Fibroblast of skin of scalp (primary cell): ENCODE data around the gene UMOD.
"Not testable (repeated sequence)": the region's sequence is repeated elsewhere in the genome, so short reads cannot be mapped to it uniquely, and the experiment has no call there.

Source experiments
- DNase-seq: peaks from one replicate; pipeline ENCODE4 v3.0.0-alpha.2; 2013

The UMOD gene

DNA sequence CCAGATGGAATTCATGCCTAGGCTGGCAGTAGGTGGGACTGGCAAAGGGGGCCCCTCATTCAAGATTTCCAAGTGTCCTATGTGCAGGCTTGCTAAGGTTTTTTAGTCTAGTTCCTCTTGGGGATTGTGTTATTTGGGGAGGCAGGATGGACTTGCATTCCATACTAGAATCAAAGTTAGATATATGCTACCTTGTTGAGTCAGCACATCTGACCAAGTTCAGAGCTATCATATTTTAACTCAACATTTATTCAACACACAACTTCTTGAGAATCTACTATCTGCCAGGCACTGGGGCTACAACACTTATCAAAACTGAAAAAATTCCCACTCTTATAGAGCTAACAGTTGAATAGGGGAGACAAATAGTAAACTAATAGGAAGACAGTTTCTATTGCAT lies 31.9 kb downstream of the UMOD start:
- DNase-seq = no peak

DNA sequence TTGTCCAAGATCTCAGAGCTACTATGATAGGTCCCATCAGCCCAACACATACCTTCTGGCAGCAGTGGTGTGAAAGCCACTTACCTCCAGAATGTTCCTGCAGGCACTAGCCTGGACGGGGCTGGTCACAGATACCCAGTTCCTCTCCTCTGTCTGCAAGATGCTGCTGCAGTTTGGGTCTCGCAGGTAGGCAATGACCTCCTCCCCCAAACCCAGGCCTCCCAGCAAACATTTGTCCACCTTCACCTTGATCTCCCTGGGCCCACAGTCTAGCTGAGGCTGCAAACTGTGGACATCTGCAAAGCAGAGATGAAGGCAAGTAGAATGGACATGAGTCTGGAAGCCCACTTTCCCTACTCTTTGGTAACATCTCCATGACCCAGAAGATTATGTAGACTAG lies 32.3 kb downstream of the UMOD start:
- no peak for DNase-seq

DNA sequence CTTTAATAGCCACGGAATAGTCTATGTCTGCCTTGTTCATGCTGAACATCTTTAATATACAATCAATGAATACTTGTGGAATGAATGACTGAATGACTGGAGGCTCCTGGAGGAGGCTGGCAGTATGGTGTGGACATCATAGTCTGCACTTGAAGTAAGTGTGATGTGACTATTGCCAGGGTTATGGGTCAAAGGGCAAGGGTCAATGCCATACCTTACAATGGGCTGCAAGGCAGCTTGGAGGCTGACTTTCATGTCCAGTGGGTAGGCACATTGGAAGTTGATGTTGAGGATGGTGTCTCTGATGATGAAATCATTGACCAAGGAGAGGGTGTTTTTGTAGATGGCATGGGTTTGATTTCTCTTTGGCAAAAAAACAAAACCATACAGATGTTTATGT lies 33.1 kb downstream of the UMOD start:
- DNase-seq = no peak

DNA sequence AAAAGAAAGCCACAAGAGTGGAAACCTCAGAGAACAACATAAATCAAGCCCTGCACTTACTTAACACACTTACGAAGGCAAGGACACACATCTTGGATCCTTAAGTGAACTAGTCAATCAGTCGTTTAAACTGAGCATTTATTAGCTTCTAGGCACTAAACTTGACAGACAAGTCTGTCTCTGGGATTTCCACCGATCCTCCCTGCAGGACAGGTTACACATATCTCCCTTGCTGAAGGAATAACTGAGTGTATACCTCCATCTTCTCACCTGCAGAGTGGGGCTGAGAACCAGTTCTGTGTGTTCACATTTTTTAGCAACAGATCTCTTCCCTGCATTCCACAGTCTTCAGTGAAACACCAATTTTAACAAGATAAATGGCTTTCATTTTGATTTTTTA lies 34.1 kb downstream of the UMOD start:
- DNase-seq = no peak

- DNase-seq = no peak
Observed at GRCh38 chr16:20318006-20318405, 34.5 kb downstream of the UMOD start.

DNA sequence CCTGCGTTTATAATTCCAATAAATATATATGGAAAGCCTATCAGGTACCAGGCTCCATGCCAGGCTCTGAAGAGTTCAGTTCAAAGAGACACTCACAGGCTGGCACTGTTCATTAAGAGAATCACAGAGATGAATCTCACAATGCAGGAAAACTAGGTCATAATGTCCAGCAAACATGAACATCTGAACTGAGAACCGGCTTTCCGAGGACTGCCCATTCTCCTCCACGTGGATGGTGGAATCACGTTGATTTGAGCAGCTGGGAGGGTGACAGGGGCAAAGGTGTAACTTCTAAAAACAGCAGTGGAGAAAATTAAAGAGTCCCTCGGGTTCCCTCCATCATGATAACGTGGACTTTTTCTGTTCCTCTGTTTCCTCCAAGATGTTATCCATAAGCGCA lies 35.4 kb downstream of the UMOD start:
- no peak for DNase-seq

GRCh38 chr16:20316715-20317114 lies 35.8 kb downstream of the UMOD start:
- no peak for DNase-seq

DNA sequence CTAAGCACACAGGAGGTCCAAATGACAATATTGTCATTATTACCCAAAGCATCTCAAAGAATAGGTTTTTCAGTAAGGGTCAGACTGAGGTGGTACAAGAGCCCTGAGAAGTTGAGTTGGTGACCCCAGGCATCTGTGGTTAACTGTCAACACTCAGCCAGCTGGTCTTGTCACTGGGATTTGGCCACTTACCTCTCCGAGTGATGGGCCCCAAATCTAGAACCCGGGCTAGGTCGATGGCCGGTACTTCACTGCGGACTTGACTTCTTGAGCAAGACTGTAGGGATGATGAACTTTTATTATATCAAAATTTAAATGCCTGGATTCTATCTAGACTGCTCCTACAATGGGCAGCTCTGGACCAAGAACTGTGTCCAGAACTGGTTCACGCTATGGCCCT lies 36.8 kb downstream of the UMOD start:
- no peak for DNase-seq

- DNase-seq = no peak
Observed at GRCh38 chr16:20314575-20314974, 37.9 kb downstream of the UMOD start.

DNA sequence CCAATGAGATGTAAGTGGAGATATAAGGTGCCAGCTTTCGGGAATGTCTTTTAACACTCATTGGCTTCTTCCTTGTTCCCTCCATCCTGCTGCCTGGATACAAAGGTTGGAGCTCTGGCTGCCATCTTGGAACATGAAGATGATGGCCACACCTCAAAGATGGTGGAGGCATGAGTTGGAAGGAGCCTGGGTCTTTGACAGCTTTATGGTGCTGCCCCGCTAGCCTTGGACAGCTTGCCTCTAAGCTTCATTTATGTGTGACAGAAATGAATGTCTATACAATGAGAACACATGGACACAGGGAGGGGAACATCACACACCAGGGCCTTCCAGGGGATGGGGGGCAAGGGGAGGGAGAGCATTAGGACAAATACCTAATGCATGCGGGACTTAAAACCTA lies 38.8 kb downstream of the UMOD start:
- DNase-seq = no peak

DNA sequence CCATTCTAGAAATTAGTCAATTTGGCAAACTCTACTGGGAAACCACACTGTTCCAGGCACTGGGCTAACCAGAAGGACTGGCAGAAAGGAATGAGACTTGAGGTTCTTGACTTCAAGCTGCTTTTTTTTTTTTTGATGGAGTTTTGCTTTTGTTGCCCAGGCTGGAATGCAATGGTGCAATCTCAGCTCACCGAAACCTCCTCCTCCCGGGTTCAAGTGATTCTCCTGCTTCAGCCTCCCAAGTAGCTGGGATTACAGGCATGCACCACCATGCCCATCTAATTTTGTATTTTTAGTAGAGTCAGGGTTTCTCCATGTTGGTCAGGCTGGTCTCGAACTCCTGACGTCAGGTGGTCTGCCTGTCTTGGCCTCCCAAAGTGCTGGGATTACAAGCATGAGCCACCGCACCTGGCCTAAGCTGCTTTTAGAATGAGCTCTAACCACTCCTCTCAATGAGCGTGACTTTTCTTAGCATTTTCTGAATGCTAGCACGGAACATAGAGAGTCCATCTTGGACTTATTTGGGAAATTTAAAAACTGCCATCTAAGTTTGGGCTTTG lies 39.9 kb downstream of the UMOD start:
- not testable (repeated sequence) for DNase-seq

DNA sequence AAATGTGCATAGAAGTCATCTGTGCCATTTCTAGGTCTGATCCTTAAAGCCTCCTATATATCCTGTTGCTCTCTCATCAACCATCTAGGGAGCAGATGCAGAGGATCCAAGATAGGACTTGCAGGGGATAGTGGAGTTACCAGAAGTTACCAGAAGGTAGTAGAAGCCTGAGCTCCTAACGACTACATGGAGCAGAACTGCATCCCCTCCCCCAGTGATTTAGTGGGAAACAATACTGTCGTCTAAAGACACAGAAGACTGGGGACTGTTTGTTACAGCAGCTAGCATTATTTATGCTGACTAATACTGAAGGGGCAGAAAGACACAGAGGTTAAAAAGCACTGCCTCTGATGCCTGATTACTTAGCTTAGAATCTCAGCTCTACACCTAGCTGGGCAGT lies 41.0 kb downstream of the UMOD start:
- no peak for DNase-seq

- DNase-seq = no peak
Observed at GRCh38 chr16:20310421-20311395, 41.8 kb downstream of the UMOD start.

- no peak for DNase-seq
Observed at GRCh38 chr16:20309786-20310185, 42.7 kb downstream of the UMOD start.

GRCh38 chr16:20308801-20309590 lies 43.5 kb downstream of the UMOD start:
- no peak for DNase-seq

- no peak for DNase-seq
Observed at GRCh38 chr16:20308266-20308665, 44.2 kb downstream of the UMOD start.

DNA sequence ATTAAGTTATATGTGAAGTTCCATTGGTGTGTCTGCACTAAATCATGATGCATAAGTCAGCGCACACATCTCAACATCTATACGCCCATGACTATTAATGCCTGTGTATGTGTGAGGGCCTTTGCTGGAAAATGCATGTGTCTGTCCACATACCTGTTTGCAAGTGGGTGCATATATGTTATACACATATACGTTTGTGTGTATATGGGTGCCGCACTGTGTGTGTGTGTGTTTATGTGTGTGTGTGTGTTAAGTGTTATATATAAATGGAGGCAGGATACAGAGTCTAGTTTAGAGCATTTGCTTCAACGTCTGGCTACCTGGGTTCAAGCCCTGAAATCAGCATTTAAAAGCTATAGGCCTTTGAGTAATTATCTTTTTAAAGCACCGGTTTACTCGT lies 44.7 kb downstream of the UMOD start:
- no peak for DNase-seq

DNA sequence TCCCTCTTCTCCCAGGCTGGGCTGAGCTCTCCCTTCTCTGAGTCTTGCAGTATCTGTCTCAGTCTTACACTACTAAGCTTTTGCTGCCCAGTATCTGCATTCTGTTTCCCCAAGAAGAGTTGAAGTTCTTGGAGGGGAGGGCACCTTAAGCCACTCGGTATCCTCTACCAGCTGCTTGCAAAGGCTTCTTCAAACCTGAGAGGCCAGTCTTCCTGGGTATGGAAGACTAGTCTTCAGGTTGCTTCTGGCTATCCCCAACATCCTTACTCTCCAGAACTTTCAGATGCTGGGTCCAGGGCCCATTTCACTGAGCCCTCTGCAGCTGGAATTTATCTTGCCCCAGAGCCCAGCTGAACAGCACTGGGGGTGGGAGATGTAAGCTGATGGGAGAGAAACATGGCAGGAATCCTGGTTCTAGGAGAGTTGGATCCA lies 45.3 kb downstream of the UMOD start:
- DNase-seq = no peak

DNA sequence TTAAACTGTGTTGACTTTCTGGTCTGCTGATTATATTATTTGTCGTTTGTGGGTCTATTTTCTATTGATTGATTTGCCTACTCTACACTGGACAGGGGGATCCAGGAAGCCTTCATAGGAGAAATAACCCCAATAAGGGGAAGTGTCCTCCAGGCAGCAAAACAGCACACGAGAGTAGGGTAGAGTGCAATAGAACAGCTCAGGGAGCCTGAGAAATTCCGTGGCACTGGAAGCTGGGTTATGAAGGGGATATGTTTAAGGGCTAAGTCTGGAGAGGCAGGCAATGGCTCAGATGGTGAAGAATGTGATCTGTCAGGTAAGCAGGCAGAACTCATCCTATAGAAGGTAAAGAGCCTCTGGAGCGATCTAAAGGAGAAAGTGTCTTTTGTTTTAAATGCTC lies 46.1 kb downstream of the UMOD start:
- no peak for DNase-seq

DNA sequence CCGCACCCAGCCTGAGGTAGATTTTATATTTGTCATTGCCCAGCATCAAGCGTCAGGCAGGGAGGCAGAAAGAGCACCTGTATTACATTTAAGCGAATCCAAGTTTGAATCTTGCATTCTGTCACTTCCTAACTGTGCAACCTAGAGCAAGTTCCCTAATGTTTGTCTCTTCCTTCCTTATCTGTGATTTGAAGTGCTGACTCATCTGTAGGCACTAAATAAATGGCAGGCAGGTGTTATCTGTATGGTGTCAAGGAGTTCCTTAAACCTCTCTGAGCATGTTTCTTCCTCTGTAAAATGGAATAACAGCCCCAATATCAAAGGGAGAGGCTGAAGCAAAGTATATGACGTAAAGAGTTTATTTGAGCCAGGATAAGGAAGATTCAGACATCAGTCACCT lies 49.5 kb downstream of the UMOD start:
- DNase-seq = no peak

GRCh38 chr16:20302389-20302788 lies 50.1 kb downstream of the UMOD start:
- no peak for DNase-seq

GRCh38 chr16:20301840-20302239 lies 50.7 kb downstream of the UMOD start:
- DNase-seq = no peak

GRCh38 chr16:20300312-20301097 lies 52.0 kb downstream of the UMOD start:
- peak; percentile 50 for DNase-seq
